ENCODE data around the gene TMED7. TPM values are rescaled to one million over a fixed set of nuclear protein-coding genes. Genes with fewer than 3 reads are reported as not detected.

Gene TMED7
- total and polyA plus RNA-seq, 5 donors from 2014 or later = 31.2 to 50.2 (median 35.3) TPM

GRCh38 chr5:115589043-115589442 is 36.8 kb downstream of the TMED7 start:
- DNase-seq (no peak), ATAC-seq (ENCODE audit: low read depth in 2 of 2) (no peak)
- no peak overlapping the region for H3K27ac Mint-ChIP-seq
- H3K4me3 ChIP-seq (ENCODE audit: low read depth, low read length) = no peak overlapping the region
- H3K36me3 Mint-ChIP-seq = no peaks in the 10 kb centered on the region
- H3K9me3 Mint-ChIP-seq = no peaks in the 10 kb centered on the region
- no peaks in the 10 kb centered on the region for H3K4me1 Mint-ChIP-seq
- H3K27ac ChIP-seq (ENCODE audit: insufficient read depth, low read length, poor library complexity, severe bottlenecking) = no peak overlapping the region
- H3K9me3 ChIP-seq (ENCODE audit: control insufficient read depth in 2 of 2, low read length in 2 of 2) = no peaks in the 10 kb centered on the region
- H3K4me3 Mint-ChIP-seq = no peak overlapping the region
- no peaks in the 10 kb centered on the region for H3K27me3 Mint-ChIP-seq
- no peaks in the 10 kb centered on the region for H3K4me1 ChIP-seq (ENCODE audit: control insufficient read depth, insufficient read depth, low read length, poor library complexity, severe bottlenecking)
- H3K27me3 ChIP-seq (ENCODE audit: control insufficient read depth, insufficient read depth, low read length) = no peaks in the 10 kb centered on the region
- no peaks in the 10 kb centered on the region for H3K36me3 ChIP-seq (ENCODE audit: control insufficient read depth, insufficient read depth, low read length)

- Mint-ChIP-seq H3K36me3 (no peaks in the 10 kb centered on the region), H3K27ac (no peak overlapping the region), H3K9me3 (no peaks in the 10 kb centered on the region), H3K27me3 (no peaks in the 10 kb centered on the region), H3K4me3 (no peak overlapping the region), H3K4me1 (no peaks in the 10 kb centered on the region)
- H3K4me3 ChIP-seq (ENCODE audit: low read depth, low read length) = no peak overlapping the region
- no peaks in the 10 kb centered on the region for H3K27me3 ChIP-seq (ENCODE audit: control insufficient read depth, insufficient read depth, low read length)
- H3K9me3 ChIP-seq (ENCODE audit: control insufficient read depth in 2 of 2, low read length in 2 of 2) = no peaks in the 10 kb centered on the region
- H3K36me3 ChIP-seq (ENCODE audit: control insufficient read depth, insufficient read depth, low read length) = no peaks in the 10 kb centered on the region
- no peak overlapping the region for H3K27ac ChIP-seq (ENCODE audit: insufficient read depth, low read length, poor library complexity, severe bottlenecking)
- H3K4me1 ChIP-seq (ENCODE audit: control insufficient read depth, insufficient read depth, low read length, poor library complexity, severe bottlenecking) = no peaks in the 10 kb centered on the region
- no peak for DNase-seq
- ATAC-seq (ENCODE audit: low read depth in 2 of 2) = no peak
Measured at GRCh38 chr5:115588640-115589039, 37.2 kb downstream of the TMED7 start.

GRCh38 chr5:115586525-115587146 is 39.2 kb downstream of the TMED7 start:
- DNase-seq (peak in 2 of 3 donors; percentile 23 to 27), ATAC-seq (ENCODE audit: low read depth in 2 of 2) (peak in 1 of 2 donors; percentile 37)
- Histone ChIP-seq H3K9me3 (ENCODE audit: control insufficient read depth in 2 of 2, low read length in 2 of 2) (no peaks in the 10 kb centered on the region), H3K27ac (ENCODE audit: insufficient read depth, low read length, poor library complexity, severe bottlenecking) (no peak overlapping the region), H3K27me3 (ENCODE audit: control insufficient read depth, insufficient read depth, low read length) (no peaks in the 10 kb centered on the region), H3K36me3 (ENCODE audit: control insufficient read depth, insufficient read depth, low read length) (no peaks in the 10 kb centered on the region), H3K4me1 (ENCODE audit: control insufficient read depth, insufficient read depth, low read length, poor library complexity, severe bottlenecking) (no peaks in the 10 kb centered on the region), H3K4me3 (ENCODE audit: low read depth, low read length) (no peak overlapping the region)
- no peak overlapping the region for H3K4me3 Mint-ChIP-seq
- no peaks in the 10 kb centered on the region for H3K9me3 Mint-ChIP-seq
- no peak overlapping the region for H3K27ac Mint-ChIP-seq
- H3K27me3 Mint-ChIP-seq = no peaks in the 10 kb centered on the region
- no peaks in the 10 kb centered on the region for H3K4me1 Mint-ChIP-seq
- no peaks in the 10 kb centered on the region for H3K36me3 Mint-ChIP-seq

- H3K9me3 ChIP-seq (ENCODE audit: control insufficient read depth in 2 of 2, low read length in 2 of 2) = no peaks in the 10 kb centered on the region
- no peaks in the 10 kb centered on the region for H3K4me1 ChIP-seq (ENCODE audit: control insufficient read depth, insufficient read depth, low read length, poor library complexity, severe bottlenecking)
- ATAC-seq (ENCODE audit: low read depth in 2 of 2) (no peak), DNase-seq (no peak)
- no peaks in the 10 kb centered on the region for H3K27me3 ChIP-seq (ENCODE audit: control insufficient read depth, insufficient read depth, low read length)
- no peaks in the 10 kb centered on the region for H3K27me3 Mint-ChIP-seq
- no peaks in the 10 kb centered on the region for H3K36me3 ChIP-seq (ENCODE audit: control insufficient read depth, insufficient read depth, low read length)
- no peak overlapping the region for H3K27ac Mint-ChIP-seq
- no peaks in the 10 kb centered on the region for H3K36me3 Mint-ChIP-seq
- no peaks in the 10 kb centered on the region for H3K9me3 Mint-ChIP-seq
- H3K4me1 Mint-ChIP-seq = no peaks in the 10 kb centered on the region
- H3K27ac ChIP-seq (ENCODE audit: insufficient read depth, low read length, poor library complexity, severe bottlenecking) = no peak overlapping the region
- no peak overlapping the region for H3K4me3 ChIP-seq (ENCODE audit: low read depth, low read length)
- H3K4me3 Mint-ChIP-seq = no peak overlapping the region
Measured at GRCh38 chr5:115585265-115585664, 40.6 kb downstream of the TMED7 start.

- no peak overlapping the region for H3K27ac Mint-ChIP-seq
- H3K36me3 ChIP-seq (ENCODE audit: control insufficient read depth, insufficient read depth, low read length) = no peaks in the 10 kb centered on the region
- H3K4me1 Mint-ChIP-seq = no peaks in the 10 kb centered on the region
- no peaks in the 10 kb centered on the region for H3K27me3 Mint-ChIP-seq
- H3K4me3 ChIP-seq (ENCODE audit: low read depth, low read length) = no peak overlapping the region
- no peaks in the 10 kb centered on the region for H3K27me3 ChIP-seq (ENCODE audit: control insufficient read depth, insufficient read depth, low read length)
- no peaks in the 10 kb centered on the region for H3K4me1 ChIP-seq (ENCODE audit: control insufficient read depth, insufficient read depth, low read length, poor library complexity, severe bottlenecking)
- ATAC-seq (ENCODE audit: low read depth in 2 of 2) = no peak
- H3K9me3 ChIP-seq (ENCODE audit: control insufficient read depth in 2 of 2, low read length in 2 of 2) = no peaks in the 10 kb centered on the region
- H3K36me3 Mint-ChIP-seq = no peaks in the 10 kb centered on the region
- H3K27ac ChIP-seq (ENCODE audit: insufficient read depth, low read length, poor library complexity, severe bottlenecking) = no peak overlapping the region
- no peaks in the 10 kb centered on the region for H3K9me3 Mint-ChIP-seq
- DNase-seq = no peak
- no peak overlapping the region for H3K4me3 Mint-ChIP-seq
Measured at GRCh38 chr5:115584501-115584900, 41.3 kb downstream of the TMED7 start.

GRCh38 chr5:115583474-115583873 is 42.4 kb downstream of the TMED7 start:
- Histone ChIP-seq H3K36me3 (ENCODE audit: control insufficient read depth, insufficient read depth, low read length) (no peaks in the 10 kb centered on the region), H3K27ac (ENCODE audit: insufficient read depth, low read length, poor library complexity, severe bottlenecking) (no peak overlapping the region), H3K4me1 (ENCODE audit: control insufficient read depth, insufficient read depth, low read length, poor library complexity, severe bottlenecking) (no peaks in the 10 kb centered on the region), H3K27me3 (ENCODE audit: control insufficient read depth, insufficient read depth, low read length) (no peaks in the 10 kb centered on the region), H3K9me3 (ENCODE audit: control insufficient read depth in 2 of 2, low read length in 2 of 2) (no peaks in the 10 kb centered on the region), H3K4me3 (ENCODE audit: low read depth, low read length) (no peak overlapping the region)
- H3K36me3 Mint-ChIP-seq = no peaks in the 10 kb centered on the region
- H3K27me3 Mint-ChIP-seq = no peaks in the 10 kb centered on the region
- H3K9me3 Mint-ChIP-seq = no peaks in the 10 kb centered on the region
- no peak overlapping the region for H3K27ac Mint-ChIP-seq
- no peaks in the 10 kb centered on the region for H3K4me1 Mint-ChIP-seq
- ATAC-seq (ENCODE audit: low read depth in 2 of 2) (no peak), DNase-seq (no peak)
- H3K4me3 Mint-ChIP-seq = no peak overlapping the region

- Histone ChIP-seq H3K4me1 (ENCODE audit: control insufficient read depth, insufficient read depth, low read length, poor library complexity, severe bottlenecking) (no peaks in the 10 kb centered on the region), H3K36me3 (ENCODE audit: control insufficient read depth, insufficient read depth, low read length) (no peaks in the 10 kb centered on the region), H3K9me3 (ENCODE audit: control insufficient read depth in 2 of 2, low read length in 2 of 2) (no peaks in the 10 kb centered on the region), H3K27me3 (ENCODE audit: control insufficient read depth, insufficient read depth, low read length) (no peaks in the 10 kb centered on the region), H3K27ac (ENCODE audit: insufficient read depth, low read length, poor library complexity, severe bottlenecking) (no peak overlapping the region), H3K4me3 (ENCODE audit: low read depth, low read length) (no peak overlapping the region)
- DNase-seq (no peak), ATAC-seq (ENCODE audit: low read depth in 2 of 2) (no peak)
- Mint-ChIP-seq H3K27me3 (no peaks in the 10 kb centered on the region), H3K27ac (no peak overlapping the region), H3K4me3 (no peak overlapping the region), H3K9me3 (no peaks in the 10 kb centered on the region), H3K4me1 (no peaks in the 10 kb centered on the region), H3K36me3 (no peaks in the 10 kb centered on the region)
Measured at GRCh38 chr5:115580941-115581340, 44.9 kb downstream of the TMED7 start.

GRCh38 chr5:115579747-115580173 is 46.1 kb downstream of the TMED7 start:
- H3K4me1 ChIP-seq (ENCODE audit: control insufficient read depth, insufficient read depth, low read length, poor library complexity, severe bottlenecking) = no peaks in the 10 kb centered on the region
- no peak overlapping the region for H3K4me3 Mint-ChIP-seq
- no peak overlapping the region for H3K27ac Mint-ChIP-seq
- ATAC-seq (ENCODE audit: low read depth in 2 of 2) (peak in 1 of 2 donors; percentile 34), DNase-seq (no peak)
- H3K27me3 ChIP-seq (ENCODE audit: control insufficient read depth, insufficient read depth, low read length) = no peaks in the 10 kb centered on the region
- no peaks in the 10 kb centered on the region for H3K4me1 Mint-ChIP-seq
- H3K36me3 Mint-ChIP-seq = no peaks in the 10 kb centered on the region
- no peak overlapping the region for H3K4me3 ChIP-seq (ENCODE audit: low read depth, low read length)
- H3K36me3 ChIP-seq (ENCODE audit: control insufficient read depth, insufficient read depth, low read length) = no peaks in the 10 kb centered on the region
- H3K9me3 Mint-ChIP-seq = no peaks in the 10 kb centered on the region
- no peaks in the 10 kb centered on the region for H3K9me3 ChIP-seq (ENCODE audit: control insufficient read depth in 2 of 2, low read length in 2 of 2)
- H3K27ac ChIP-seq (ENCODE audit: insufficient read depth, low read length, poor library complexity, severe bottlenecking) = no peak overlapping the region
- no peaks in the 10 kb centered on the region for H3K27me3 Mint-ChIP-seq
